SJSA1 (cell line): ENCODE results near the gene IER5L. TPM values are rescaled to one million over a fixed set of nuclear protein-coding genes. Genes with fewer than 3 reads are reported as not detected.

Source experiments
- DNase-seq, 2 experiments: peaks; one replicate each; pipeline ENCODE4 v3.0.0-alpha.2; 2015 to 2020; ENCODE audit warnings: low spot score in 2 of 2, low read depth in 1 of 2
- H3K27ac ChIP-seq: fragments of 250-450 bp; sonication (Bioruptor Pico); 2 replicates; pipeline ENCODE4 v1.5.1; 2020; ENCODE audit warnings: mild to moderate bottlenecking, moderate library complexity
- H3K27me3 ChIP-seq: fragments of 250-450 bp; sonication (Bioruptor Pico); replicated peaks from 2 replicates; pipeline ENCODE4 v1.5.1; 2020; ENCODE audit warnings: mild to moderate bottlenecking, moderate library complexity
- H3K36me3 ChIP-seq: fragments of 250-450 bp; sonication (Bioruptor Pico); 2 replicates; pipeline ENCODE4 v1.5.1; 2020; ENCODE audit warnings: mild to moderate bottlenecking
- H3K4me1 ChIP-seq: fragments of 250-450 bp; sonication (Bioruptor Pico); replicated peaks from 2 replicates; pipeline ENCODE4 v1.6.1; 2021; ENCODE audit warnings: mild to moderate bottlenecking
- H3K4me3 ChIP-seq: fragments of 250-450 bp; sonication (Bioruptor Pico); 2 replicates; pipeline ENCODE4 v1.5.1; 2020; ENCODE audit warnings: mild to moderate bottlenecking
- H3K9me3 ChIP-seq: fragments of 250-450 bp; sonication (Bioruptor Pico); replicated peaks from 2 replicates; pipeline ENCODE4 v1.5.1; 2020; ENCODE audit warnings: mild to moderate bottlenecking
- total RNA-seq: library from RNA; depleted of rRNA; stranded (reverse); fragments of >200 nt; shearing (Covaris generic); gene quantifications from 2 replicates; pipeline ENCODE4 v1.2.3, GENCODE V29; 2014; rRNA removed

IER5L gene
- total RNA-seq, 1 experiment from 2014 or later: 8.8 TPM

- Histone ChIP-seq H3K9me3 (no peaks in the 10 kb centered on the region), H3K4me1 (peaks cover 15% of the 10 kb centered on the region), H3K27me3 (no peaks in the 10 kb centered on the region), H3K27ac (no peak overlapping the region), H3K36me3 (peaks cover 49% of the 10 kb centered on the region), H3K4me3 (no peak overlapping the region)
- DNase-seq: no peak
These were observed 49.4 kb downstream of the IER5L start for GRCh38 chr9:129128689-129129088.

DNA sequence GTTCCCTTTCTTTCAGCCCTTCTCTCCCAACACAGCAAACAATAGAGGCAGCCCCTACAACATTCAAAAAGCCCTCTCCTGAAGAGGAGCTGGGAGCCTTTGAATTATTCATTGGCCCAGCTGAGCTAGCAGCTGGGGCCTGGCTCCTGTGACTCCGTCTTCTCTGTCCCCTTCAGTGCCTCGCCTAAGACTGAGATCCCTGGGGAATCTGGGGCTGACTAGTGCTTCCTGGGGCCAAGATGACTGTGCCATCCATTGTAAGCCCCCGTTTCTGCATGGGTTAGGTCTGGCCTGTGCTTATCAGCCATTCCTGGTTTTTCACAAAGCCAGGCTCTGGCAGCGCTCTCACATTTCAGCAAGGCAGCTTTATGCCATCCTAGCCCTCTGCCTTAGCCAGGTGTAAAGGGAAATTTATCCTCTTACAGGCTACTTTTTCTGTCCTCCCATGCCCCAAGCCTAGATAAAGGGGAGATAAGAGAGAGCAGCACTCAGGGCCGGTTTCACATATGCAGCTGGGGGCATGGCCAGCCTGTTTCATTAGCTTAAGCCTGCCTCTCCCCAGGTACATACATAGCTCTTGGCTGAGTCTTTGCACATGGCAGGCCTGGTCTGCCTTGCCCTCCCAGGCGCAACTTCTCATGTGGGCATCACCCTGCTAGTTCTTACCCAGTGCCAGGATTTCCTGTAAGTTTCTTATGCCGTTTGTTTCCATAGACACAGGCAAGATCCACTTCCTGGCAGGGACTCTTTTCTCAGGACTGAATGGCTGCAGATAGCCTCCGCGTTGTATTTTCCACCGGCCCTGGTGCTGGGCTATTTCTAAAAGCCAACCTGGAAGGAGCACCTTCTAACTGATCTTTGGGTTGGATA lies 51.1 kb downstream of the IER5L start:
- peaks cover 15% of the 10 kb centered on the region for H3K4me1 ChIP-seq
- H3K4me3 ChIP-seq: no peak overlapping the region
- no peak for DNase-seq
- no peak overlapping the region for H3K27ac ChIP-seq
- no peaks in the 10 kb centered on the region for H3K9me3 ChIP-seq
- H3K36me3 ChIP-seq: peaks cover 48% of the 10 kb centered on the region
- no peaks in the 10 kb centered on the region for H3K27me3 ChIP-seq

Other genes starting within 250 kb of the IER5L start
- gene DOLK, start 230.7 kb downstream of the IER5L start, total RNA-seq: 26.6 and 31.6 TPM in 2 replicates
- gene NUP188, start 230.6 kb downstream of the IER5L start, total RNA-seq: 32.3 and 76.3 TPM in 2 replicates
- gene SH3GLB2, start 149.9 kb downstream of the IER5L start, total RNA-seq: 25.6 and 39.9 TPM in 2 replicates
- gene MIGA2, start 141.6 kb downstream of the IER5L start, total RNA-seq: 17.6 and 24.9 TPM in 2 replicates
- 24.4 and 31.5 TPM in 2 replicates for gene DOLPP1, start 97.2 kb downstream of the IER5L start, total RNA-seq
- gene CRAT, start 67.5 kb downstream of the IER5L start, total RNA-seq: 8.9 and 20.3 TPM in 2 replicates
- 80.7 and 93.3 TPM in 2 replicates for gene PTPA, start 66.8 kb downstream of the IER5L start, total RNA-seq